ENCODE measurements around the gene LTB4R2.
A peak's percentile ranks its signal among the peaks of the same experiment; 100 is the strongest.

Gene LTB4R2

DNA sequence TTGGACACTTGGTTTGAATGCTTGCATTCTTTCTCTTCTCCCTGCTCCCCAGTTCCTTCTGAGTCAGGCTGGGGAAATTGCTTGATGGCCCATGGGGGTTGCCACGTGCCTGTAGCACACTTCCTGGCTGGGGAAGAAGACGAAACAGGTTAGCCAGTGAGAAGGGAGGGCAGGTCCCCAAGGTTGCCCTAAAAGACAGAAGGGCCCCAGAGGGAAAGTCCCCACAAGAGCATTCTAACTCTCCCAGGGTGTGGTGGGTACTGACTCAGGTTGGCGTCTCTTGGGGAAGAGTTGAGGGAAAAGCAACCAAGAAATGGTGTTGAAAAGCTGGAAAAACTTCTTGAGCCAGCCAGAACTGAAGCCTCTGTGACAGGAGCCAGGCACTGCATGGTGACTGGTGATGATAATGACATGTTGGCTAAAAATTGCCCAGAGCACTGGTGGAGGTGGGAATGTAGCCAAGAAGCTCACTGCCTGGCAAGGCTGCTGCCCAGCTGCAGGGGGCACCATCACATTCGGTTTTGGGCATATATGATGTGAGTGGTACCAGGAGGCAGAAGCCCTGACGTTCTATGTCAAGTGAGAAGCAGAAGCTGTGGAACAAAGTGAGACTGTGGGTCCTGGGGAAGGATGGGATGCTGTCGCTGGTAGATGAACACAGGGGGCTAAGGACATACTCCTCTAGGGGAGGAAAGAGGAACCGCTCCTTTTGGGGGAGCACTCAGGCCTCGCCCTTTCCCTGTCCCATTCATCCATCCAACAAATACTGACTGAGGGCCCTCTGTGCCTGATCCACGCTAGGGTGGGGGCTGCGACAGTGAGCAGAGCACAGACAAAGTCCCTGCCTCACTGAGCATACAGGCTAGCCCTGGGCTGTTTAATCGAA, 30.4 kb upstream of the LTB4R2 start:
- TF ChIP-seq, protein P1, sequence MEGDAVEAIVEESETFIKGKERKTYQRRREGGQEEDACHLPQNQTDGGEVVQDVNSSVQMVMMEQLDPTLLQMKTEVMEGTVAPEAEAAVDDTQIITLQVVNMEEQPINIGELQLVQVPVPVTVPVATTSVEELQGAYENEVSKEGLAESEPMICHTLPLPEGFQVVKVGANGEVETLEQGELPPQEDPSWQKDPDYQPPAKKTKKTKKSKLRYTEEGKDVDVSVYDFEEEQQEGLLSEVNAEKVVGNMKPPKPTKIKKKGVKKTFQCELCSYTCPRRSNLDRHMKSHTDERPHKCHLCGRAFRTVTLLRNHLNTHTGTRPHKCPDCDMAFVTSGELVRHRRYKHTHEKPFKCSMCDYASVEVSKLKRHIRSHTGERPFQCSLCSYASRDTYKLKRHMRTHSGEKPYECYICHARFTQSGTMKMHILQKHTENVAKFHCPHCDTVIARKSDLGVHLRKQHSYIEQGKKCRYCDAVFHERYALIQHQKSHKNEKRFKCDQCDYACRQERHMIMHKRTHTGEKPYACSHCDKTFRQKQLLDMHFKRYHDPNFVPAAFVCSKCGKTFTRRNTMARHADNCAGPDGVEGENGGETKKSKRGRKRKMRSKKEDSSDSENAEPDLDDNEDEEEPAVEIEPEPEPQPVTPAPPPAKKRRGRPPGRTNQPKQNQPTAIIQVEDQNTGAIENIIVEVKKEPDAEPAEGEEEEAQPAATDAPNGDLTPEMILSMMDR (conservative IDR thresholded peaks at IDR 0.05; ENCODE audit: low read depth), result no peak
- POLR2A ChIA-PET (ENCODE audit: low non-redundant PET), result interaction anchor here (0.7 kb wide), 1 partner anchor 9 kb away, joined by 3 read pairs; no protein-coding TSS in a partner anchor
- no peak for DNase-seq (ENCODE audit: low spot score)
- CTCF ChIA-PET, result interaction anchor here (0.6 to 3.6 kb wide), 4 partner anchors 11 to 38 kb away, joined by 3 to 15 read pairs (median 4); partner anchors contain the start of genes LTB4R2 and TINF2
- H3K27ac ChIP-seq, result peak overlapping the region; percentile 21

DNA sequence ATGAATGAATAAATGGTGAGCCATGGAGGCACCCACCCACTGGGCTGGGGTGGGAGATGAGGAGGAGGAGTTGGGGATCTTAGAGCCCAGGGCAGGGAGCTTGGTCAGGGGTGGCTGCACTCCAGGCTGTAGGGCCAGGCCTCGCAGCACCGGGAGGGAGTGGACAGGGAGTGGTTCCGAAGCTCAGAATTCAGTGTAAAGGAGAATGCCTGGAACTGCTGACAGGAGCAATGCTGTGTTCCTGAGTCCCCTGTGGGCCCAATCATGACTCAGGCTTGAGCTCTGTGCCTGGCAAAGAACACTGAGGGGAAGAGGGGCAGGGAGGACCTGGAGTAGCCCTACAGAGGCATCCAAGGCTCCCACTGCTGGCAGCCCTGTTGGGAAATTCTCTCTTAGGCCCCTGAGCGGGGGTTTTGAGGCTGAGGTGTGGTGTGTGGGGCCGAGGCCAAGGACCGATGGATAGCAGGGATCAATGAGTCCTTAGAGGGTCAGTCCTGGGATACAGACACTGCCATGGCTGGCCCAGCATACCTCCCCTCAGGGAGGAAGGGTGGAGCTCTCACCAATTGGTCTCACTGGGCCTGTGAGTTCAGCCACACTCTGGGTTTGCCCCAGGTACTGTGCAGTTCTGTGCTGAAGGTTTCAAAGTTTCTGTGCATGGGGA, 29.0 kb upstream of the LTB4R2 start:
- DNase-seq (ENCODE audit: low spot score), result no peak
- ChIA-PET POLR2A (ENCODE audit: low non-redundant PET) (no interaction called here), CTCF (interaction anchor here (0.6 to 1.2 kb wide), 4 partner anchors 12 to 38 kb away, joined by 3 read pairs; no protein-coding TSS in a partner anchor)
- TF ChIP-seq, protein P1 (conservative IDR thresholded peaks at IDR 0.05; ENCODE audit: low read depth), result no peak
- peak overlapping the region; percentile 58 for H3K27ac ChIP-seq

GRCh38 chr14:24281636-24282035, 28.3 kb upstream of the LTB4R2 start:
- ChIA-PET POLR2A (ENCODE audit: low non-redundant PET) (no interaction called here), CTCF (interaction anchor here (0.6 to 1.2 kb wide), 2 partner anchors 10 to 12 kb away, joined by 3 read pairs; no protein-coding TSS in a partner anchor)
- peak overlapping the region; percentile 58 for H3K27ac ChIP-seq
- no peak for DNase-seq (ENCODE audit: low spot score)
- TF ChIP-seq, protein P1 (conservative IDR thresholded peaks at IDR 0.05; ENCODE audit: low read depth), result no peak

DNA sequence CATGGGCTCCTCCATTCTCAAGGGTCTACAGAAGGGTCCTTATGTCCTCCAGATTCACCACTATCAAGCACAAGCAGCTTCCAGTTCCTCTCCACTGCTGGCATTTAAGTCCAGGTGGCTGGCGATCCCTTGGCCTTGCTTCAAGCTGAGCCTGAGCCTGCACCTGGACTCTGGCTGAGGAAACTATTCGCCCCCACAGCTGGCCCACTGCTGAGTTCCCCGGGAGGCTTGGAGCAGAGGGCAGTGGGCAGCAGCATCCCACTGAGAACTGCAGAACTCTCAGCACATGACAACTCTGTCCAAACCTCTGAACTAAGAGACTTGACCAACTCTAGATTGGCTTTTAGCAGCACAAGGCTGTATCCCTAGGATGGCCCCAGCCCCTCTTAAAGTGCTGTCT, 27.2 kb upstream of the LTB4R2 start:
- POLR2A ChIA-PET (ENCODE audit: low non-redundant PET), result interaction anchor here (0.8 kb wide), 1 partner anchor 8 kb away, joined by 13 read pairs; no protein-coding TSS in a partner anchor
- TF ChIP-seq, protein P1 (conservative IDR thresholded peaks at IDR 0.05; ENCODE audit: low read depth), result no peak
- CTCF ChIA-PET, result interaction anchor here (1.4 kb wide), 1 partner anchor 10 kb away, joined by 4 read pairs; no protein-coding TSS in a partner anchor

DNA sequence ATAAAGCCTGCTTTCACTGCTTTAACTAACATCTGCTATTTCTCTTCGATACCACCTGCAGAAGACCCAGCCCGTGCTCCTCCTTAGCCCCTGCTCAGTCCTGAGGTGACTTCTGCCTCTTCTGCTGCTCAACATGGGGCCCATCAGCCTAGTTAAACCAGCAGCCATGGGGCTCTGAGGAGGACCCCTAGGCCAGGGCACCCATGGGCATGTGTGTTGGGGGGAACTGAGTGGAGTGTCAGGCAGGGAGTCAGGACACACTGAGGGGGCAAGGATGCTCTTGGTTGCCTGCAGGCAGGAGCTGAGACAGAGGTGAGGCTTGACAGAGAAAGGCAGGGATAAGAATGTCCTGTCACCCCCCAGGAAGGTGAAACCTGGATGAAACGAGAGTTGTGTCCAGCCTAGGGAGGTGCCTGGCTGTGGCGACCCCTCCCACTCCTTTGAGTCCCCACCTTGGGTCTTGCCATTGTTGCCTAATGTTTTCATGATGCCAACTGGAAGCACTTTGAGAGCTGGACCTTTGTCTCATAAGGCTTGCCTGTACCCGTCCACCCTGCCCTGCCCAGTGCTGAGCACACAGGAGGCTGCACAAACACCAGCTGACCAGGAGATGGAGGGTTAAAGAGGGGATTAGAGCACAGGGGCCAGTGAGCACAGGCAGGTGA, 26.0 kb upstream of the LTB4R2 start:
- TF ChIP-seq, protein P1 (conservative IDR thresholded peaks at IDR 0.05; ENCODE audit: low read depth), result no peak
- POLR2A ChIA-PET (ENCODE audit: low non-redundant PET), result interaction anchor here (0.8 to 1.2 kb wide), 3 partner anchors 9 to 13 kb away, joined by 3 to 13 read pairs (median 3); no protein-coding TSS in a partner anchor
- peak overlapping the region; percentile 71 for H3K27ac ChIP-seq
- no peak for DNase-seq (ENCODE audit: low spot score)
- CTCF ChIA-PET, result interaction anchor here (1.4 kb wide), 2 partner anchors 9 to 42 kb away, joined by 3 to 4 read pairs; partner anchors contain the start of gene TINF2

More for the DNA sequence above, 27.2 kb upstream of the LTB4R2 start:
- H3K27ac ChIP-seq, result peak overlapping the region; percentile 71
- no peak for DNase-seq (ENCODE audit: low spot score)
